GM12878 (cell line): ENCODE data around the gene BMERB1.

Experiments
- EP300 ChIP-seq, 2 experiments: fragments of 150-350 bp in 1 of 2; IDR thresholded peaks; 2 replicates each; pipeline ENCODE4 v1.6.1; 2011 to 2012; ENCODE audit warnings: low read depth in 2 of 2, low read length in 2 of 2, borderline replicate concordance in 1 of 2, improper control_type of control experiment in 1 of 2, inconsistent platforms in 1 of 2; ENCODE audit not compliant: control insufficient read depth in 1 of 2
- ESRRA ChIP-seq: IDR thresholded peaks from 2 replicates; pipeline ENCODE4 v1.6.1; 2012; ENCODE audit warnings: mild to moderate bottlenecking, low read length, improper control_type of control experiment
- FOXK2 ChIP-seq: fragments of 450-650 bp; IDR thresholded peaks from 2 replicates; pipeline ENCODE4 v1.6.1; 2017; ENCODE audit warnings: mild to moderate bottlenecking, moderate library complexity
- FOXM1 ChIP-seq: IDR thresholded peaks from 2 replicates; pipeline ENCODE4 v1.6.1; 2012; ENCODE audit warnings: low read depth, mild to moderate bottlenecking, inconsistent platforms, low read length, moderate library complexity
- GABPA ChIP-seq: IDR thresholded peaks from 2 replicates; pipeline ENCODE4 v1.6.1; 2014; ENCODE audit warnings: antibody characterized with exemption, low read depth, mild to moderate bottlenecking, inconsistent platforms
- MAX ChIP-seq: IDR thresholded peaks from 2 replicates; pipeline ENCODE4 v1.6.1; 2012; ENCODE audit warnings: low read depth, low read length, improper control_type of control experiment
- NRF1 ChIP-seq: conservative IDR thresholded peaks from 2 replicates; pipeline ENCODE4 v1.6.1; 2011; ENCODE audit warnings: mild to moderate bottlenecking, low read depth, low read length, improper control_type of control experiment
- POLR2A ChIP-seq: IDR thresholded peaks from 2 replicates; pipeline ENCODE4 v1.6.1; 2011; ENCODE audit warnings: low read depth, mild to moderate bottlenecking, low read length
- RAD21 ChIP-seq: IDR thresholded peaks from 2 replicates; pipeline ENCODE4 v1.6.1; 2011; ENCODE audit warnings: mild to moderate bottlenecking, low read depth, low read length, moderate library complexity; ENCODE audit not compliant: insufficient read depth
- RFX5 ChIP-seq: IDR thresholded peaks from 2 replicates; pipeline ENCODE4 v1.6.1; 2011; ENCODE audit warnings: low read depth, low read length, improper control_type of control experiment
- SRF ChIP-seq, 2 experiments: IDR thresholded peaks; 2 replicates each; pipeline ENCODE4 v1.6.1; 2011; ENCODE audit warnings: low read depth in 2 of 2, low read length in 2 of 2, mild to moderate bottlenecking in 1 of 2, moderate library complexity in 1 of 2
- YY1 ChIP-seq: IDR thresholded peaks from 2 replicates; pipeline ENCODE4 v1.6.1; 2011; ENCODE audit warnings: low read depth, mild to moderate bottlenecking, low read length
- TF ChIP-seq, protein P1 (sequence below): IDR thresholded peaks from 2 replicates; pipeline ENCODE4 v1.6.1; 2011; ENCODE audit warnings: borderline replicate concordance, low read depth, mild to moderate bottlenecking, moderate library complexity, low read length; ENCODE audit not compliant: insufficient read depth, poor library complexity, severe bottlenecking

GRCh38 chr16:15556130-15556529 lies 121.7 kb downstream of the BMERB1 start:
- TF ChIP-seq GABPA = no peak
- TF ChIP-seq RFX5 = no peak
- TF ChIP-seq YY1 = no peak
- TF ChIP-seq, protein P1, sequence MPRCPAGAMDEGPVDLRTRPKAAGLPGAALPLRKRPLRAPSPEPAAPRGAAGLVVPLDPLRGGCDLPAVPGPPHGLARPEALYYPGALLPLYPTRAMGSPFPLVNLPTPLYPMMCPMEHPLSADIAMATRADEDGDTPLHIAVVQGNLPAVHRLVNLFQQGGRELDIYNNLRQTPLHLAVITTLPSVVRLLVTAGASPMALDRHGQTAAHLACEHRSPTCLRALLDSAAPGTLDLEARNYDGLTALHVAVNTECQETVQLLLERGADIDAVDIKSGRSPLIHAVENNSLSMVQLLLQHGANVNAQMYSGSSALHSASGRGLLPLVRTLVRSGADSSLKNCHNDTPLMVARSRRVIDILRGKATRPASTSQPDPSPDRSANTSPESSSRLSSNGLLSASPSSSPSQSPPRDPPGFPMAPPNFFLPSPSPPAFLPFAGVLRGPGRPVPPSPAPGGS = no peak
- TF ChIP-seq FOXK2 = no peak
- TF ChIP-seq RAD21 = no peak
- TF ChIP-seq EP300 (IDR thresholded peaks at IDR 0.05; ENCODE audit: borderline replicate concordance in 1 of 2, control insufficient read depth in 1 of 2, low read depth in 2 of 2, low read length in 2 of 2) = no peak
- TF ChIP-seq MAX = no peak
- TF ChIP-seq FOXM1 = no peak
- no peak for TF ChIP-seq ESRRA
- no peak for TF ChIP-seq NRF1
- no peak for TF ChIP-seq SRF (IDR thresholded peaks at IDR 0.05; ENCODE audit: low read depth in 2 of 2, low read length in 2 of 2)
- no peak for TF ChIP-seq POLR2A
